ENCODE results near the gene SEMA3C. TPM values are rescaled to one million over a fixed set of nuclear protein-coding genes. Genes with fewer than 3 reads are reported as not detected.

SEMA3C gene
- total RNA-seq, 1 donor from 2014 or later, result 68.6 TPM

GRCh38 chr7:80941208-80941758 is 22.4 kb upstream of the SEMA3C start:
- H3K4me3 ChIP-seq (ENCODE audit: low read depth, low read length), result no peak overlapping the region
- no peak for TF ChIP-seq CTCF (conservative IDR thresholded peaks at IDR 0.05; ENCODE audit: low read depth, low read length)
- peak; percentile 88 for DNase-seq (ENCODE audit: low read depth)

- no peak for TF ChIP-seq CTCF (conservative IDR thresholded peaks at IDR 0.05; ENCODE audit: low read depth, low read length)
- H3K4me3 ChIP-seq (ENCODE audit: low read depth, low read length), result no peak overlapping the region
- DNase-seq (ENCODE audit: low read depth), result peak; percentile 27
Observed at GRCh38 chr7:80940539-80941207, 21.8 kb upstream of the SEMA3C start.

DNA sequence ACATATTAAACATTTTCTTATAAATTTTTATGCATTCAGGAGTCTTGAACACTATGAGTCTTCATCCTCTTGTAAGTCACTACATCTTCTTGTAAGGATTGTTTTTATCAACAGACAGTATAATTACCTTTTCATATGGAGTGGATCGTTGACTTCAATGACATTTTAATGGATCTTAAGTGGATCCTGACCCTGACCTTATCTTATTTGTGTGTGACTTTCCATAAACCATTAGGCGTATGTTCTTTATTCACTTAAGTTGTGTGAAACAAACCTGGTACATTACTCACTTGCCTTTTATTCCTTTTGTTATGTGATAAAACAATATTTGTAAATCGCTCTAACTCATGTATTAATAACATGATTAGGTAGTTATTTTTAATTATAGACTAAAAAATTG is 18.5 kb upstream of the SEMA3C start:
- H3K4me3 ChIP-seq (ENCODE audit: low read depth, low read length), result no peak overlapping the region
- DNase-seq (ENCODE audit: low read depth), result no peak
- no peak for TF ChIP-seq CTCF (conservative IDR thresholded peaks at IDR 0.05; ENCODE audit: low read depth, low read length)

DNA sequence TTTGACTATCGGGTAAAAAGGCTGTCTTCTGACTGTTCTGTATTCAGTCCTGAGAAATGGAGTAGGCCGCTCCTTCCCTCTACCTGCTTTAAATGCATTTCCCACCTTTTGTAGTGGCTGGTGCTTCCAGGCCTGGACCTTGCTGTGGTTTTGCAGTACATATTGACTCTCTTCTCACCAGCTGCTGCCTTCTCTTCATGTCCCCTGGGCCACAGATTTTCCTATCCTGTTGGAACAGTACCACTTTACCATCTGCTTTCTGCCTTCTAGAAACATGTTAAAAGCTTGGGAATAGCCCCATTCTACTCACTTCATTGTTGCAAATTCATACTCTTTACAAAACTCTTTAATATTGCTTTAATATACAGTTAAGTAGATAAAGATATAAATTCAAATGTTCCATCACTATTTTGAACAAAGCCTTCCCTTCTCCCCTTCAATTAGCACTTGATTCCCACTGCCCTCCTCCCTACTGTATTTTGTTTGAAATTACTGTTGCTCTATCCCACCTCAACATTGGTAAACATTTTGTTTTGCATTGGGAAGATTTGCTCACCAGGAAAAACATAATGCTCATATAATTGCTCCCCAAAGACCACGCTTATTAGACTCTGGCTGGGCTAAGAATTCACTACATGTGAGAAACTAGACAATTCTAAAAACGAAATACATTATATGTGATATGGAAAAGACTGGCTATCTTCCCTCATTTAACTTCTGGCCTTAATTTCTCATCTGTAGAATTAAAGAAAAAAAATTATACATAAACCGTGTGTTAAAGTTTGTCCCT is 17.3 kb upstream of the SEMA3C start:
- DNase-seq (ENCODE audit: low read depth), result no peak
- no peak for TF ChIP-seq CTCF (conservative IDR thresholded peaks at IDR 0.05; ENCODE audit: low read depth, low read length)
- H3K4me3 ChIP-seq (ENCODE audit: low read depth, low read length), result no peak overlapping the region

DNA sequence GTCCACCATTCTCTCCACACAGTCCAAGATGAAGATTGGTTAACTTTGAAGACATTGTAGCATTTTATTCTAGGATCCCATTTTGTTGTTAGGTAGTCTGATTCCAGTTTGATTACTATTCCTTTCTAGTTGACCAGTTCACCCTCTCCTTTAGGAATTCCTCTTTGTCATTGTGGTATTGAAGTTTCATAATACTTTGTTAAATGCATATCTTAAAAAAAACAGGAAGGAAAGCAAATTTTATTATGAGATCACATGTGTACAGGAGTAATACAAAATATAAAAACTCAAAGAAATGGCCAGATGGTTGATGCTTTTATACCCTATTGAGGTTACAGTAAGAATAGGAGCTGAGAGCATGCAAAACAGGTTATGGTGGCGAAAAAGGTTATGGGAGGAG is 15.5 kb upstream of the SEMA3C start:
- TF ChIP-seq CTCF (conservative IDR thresholded peaks at IDR 0.05; ENCODE audit: low read depth, low read length), result no peak
- peak; percentile 36 for DNase-seq (ENCODE audit: low read depth)
- H3K4me3 ChIP-seq (ENCODE audit: low read depth, low read length), result no peak overlapping the region

DNA sequence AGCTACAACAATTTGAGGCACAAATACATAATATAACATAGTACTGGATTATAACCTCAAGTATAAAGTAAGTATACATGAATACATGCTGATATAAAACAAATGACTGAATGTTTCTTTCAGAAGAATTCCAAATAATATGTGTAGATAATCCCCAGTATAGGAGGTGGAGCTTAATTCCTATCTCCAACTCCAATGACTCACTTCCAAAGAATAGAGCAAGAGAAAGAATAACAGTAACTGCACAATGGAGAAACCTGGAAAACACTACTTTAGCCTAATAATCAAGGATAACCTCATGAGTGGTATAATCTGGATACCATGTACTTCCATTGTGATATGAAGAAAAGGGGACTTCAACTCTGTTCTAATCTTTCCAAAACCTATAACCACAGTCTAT is 13.7 kb upstream of the SEMA3C start:
- no peak for DNase-seq (ENCODE audit: low read depth)
- TF ChIP-seq CTCF (conservative IDR thresholded peaks at IDR 0.05; ENCODE audit: low read depth, low read length), result no peak
- no peak overlapping the region for H3K4me3 ChIP-seq (ENCODE audit: low read depth, low read length)

All from epithelial cell of proximal tubule (primary cell).